ENCODE data around the gene MEGF11.
"Not testable (repeated sequence)": the region's sequence is repeated elsewhere in the genome, so short reads cannot be mapped to it uniquely, and the experiment has no call there.

The MEGF11 gene

GRCh38 chr15:66254951-66255676, 1.6 kb upstream of the MEGF11 start:
- Mint-ChIP-seq H3K4me3 (no peak overlapping the region), H3K36me3 (ENCODE audit: low read depth) (no peaks in the 10 kb centered on the region), H3K4me1 (ENCODE audit: low read depth) (peaks cover 9% of the 10 kb centered on the region)

GRCh38 chr15:66254089-66254950, 770 bp upstream of the MEGF11 start:
- peaks cover 80% of the 10 kb centered on the region for H3K27me3 Mint-ChIP-seq (ENCODE audit: low read depth)
- H3K9me3 Mint-ChIP-seq, result no peaks in the 10 kb centered on the region
- peak overlapping the region; percentile 81 for H3K4me3 Mint-ChIP-seq
- H3K4me1 Mint-ChIP-seq (ENCODE audit: low read depth), result peaks cover 9% of the 10 kb centered on the region
- no peaks in the 10 kb centered on the region for H3K36me3 Mint-ChIP-seq (ENCODE audit: low read depth)
- no peak overlapping the region for H3K27ac Mint-ChIP-seq
- no peak for DNase-seq (ENCODE audit: low spot score)

More at GRCh38 chr15:66254951-66255676, 1.6 kb upstream of the MEGF11 start:
- no peak for DNase-seq (ENCODE audit: low spot score)
- peaks cover 77% of the 10 kb centered on the region for H3K27me3 Mint-ChIP-seq (ENCODE audit: low read depth)
- H3K27ac Mint-ChIP-seq, result no peak overlapping the region
- no peaks in the 10 kb centered on the region for H3K9me3 Mint-ChIP-seq

GRCh38 chr15:66252685-66253417, 699 bp downstream of the MEGF11 start:
- Mint-ChIP-seq H3K4me3 (peak overlapping the region; percentile 76), H3K4me1 (ENCODE audit: low read depth) (peaks cover 9% of the 10 kb centered on the region), H3K36me3 (ENCODE audit: low read depth) (no peaks in the 10 kb centered on the region), H3K9me3 (no peaks in the 10 kb centered on the region), H3K27me3 (ENCODE audit: low read depth) (peaks cover 83% of the 10 kb centered on the region), H3K27ac (no peak overlapping the region)
- DNase-seq (ENCODE audit: low spot score), result no peak

- Mint-ChIP-seq H3K27me3 (ENCODE audit: low read depth) (peaks cover 78% of the 10 kb centered on the region), H3K9me3 (no peaks in the 10 kb centered on the region), H3K4me1 (ENCODE audit: low read depth) (peaks cover 9% of the 10 kb centered on the region), H3K27ac (no peak overlapping the region), H3K4me3 (peak overlapping the region; percentile 76), H3K36me3 (ENCODE audit: low read depth) (no peaks in the 10 kb centered on the region)
- DNase-seq (ENCODE audit: low spot score), result peak; percentile 34
Measured at GRCh38 chr15:66251790-66252684, 1.5 kb downstream of the MEGF11 start.

- DNase-seq (ENCODE audit: low spot score), result no peak
- H3K27me3 Mint-ChIP-seq (ENCODE audit: low read depth), result peaks cover 75% of the 10 kb centered on the region
- H3K9me3 Mint-ChIP-seq, result no peaks in the 10 kb centered on the region
- H3K4me3 Mint-ChIP-seq, result peak overlapping the region; percentile 40
- H3K4me1 Mint-ChIP-seq (ENCODE audit: low read depth), result peaks cover 9% of the 10 kb centered on the region
- H3K36me3 Mint-ChIP-seq (ENCODE audit: low read depth), result no peaks in the 10 kb centered on the region
- H3K27ac Mint-ChIP-seq, result no peak overlapping the region
Measured at GRCh38 chr15:66251065-66251789, 2.3 kb downstream of the MEGF11 start.

- no peak for DNase-seq (ENCODE audit: low spot score)
- no peaks in the 10 kb centered on the region for H3K36me3 Mint-ChIP-seq (ENCODE audit: low read depth)
- no peak overlapping the region for H3K4me3 Mint-ChIP-seq
- H3K4me1 Mint-ChIP-seq (ENCODE audit: low read depth), result peaks cover 9% of the 10 kb centered on the region
- H3K9me3 Mint-ChIP-seq, result no peaks in the 10 kb centered on the region
- peaks cover 69% of the 10 kb centered on the region for H3K27me3 Mint-ChIP-seq (ENCODE audit: low read depth)
- H3K27ac Mint-ChIP-seq, result no peak overlapping the region
Measured at GRCh38 chr15:66249605-66250174, 3.9 kb downstream of the MEGF11 start.

- no peak for DNase-seq (ENCODE audit: low spot score)
- H3K4me3 Mint-ChIP-seq, result no peak overlapping the region
- H3K36me3 Mint-ChIP-seq (ENCODE audit: low read depth), result no peaks in the 10 kb centered on the region
- peaks cover 59% of the 10 kb centered on the region for H3K27me3 Mint-ChIP-seq (ENCODE audit: low read depth)
- H3K4me1 Mint-ChIP-seq (ENCODE audit: low read depth), result peaks cover 4% of the 10 kb centered on the region
- H3K27ac Mint-ChIP-seq, result no peak overlapping the region
- no peaks in the 10 kb centered on the region for H3K9me3 Mint-ChIP-seq
Measured at GRCh38 chr15:66246937-66247336, 6.6 kb downstream of the MEGF11 start.

GRCh38 chr15:66245832-66246231, 7.7 kb downstream of the MEGF11 start:
- not testable (repeated sequence) for H3K4me3 Mint-ChIP-seq; DNase-seq (ENCODE audit: low spot score); H3K27ac Mint-ChIP-seq; H3K4me1 Mint-ChIP-seq (ENCODE audit: low read depth); H3K36me3 Mint-ChIP-seq (ENCODE audit: low read depth); H3K9me3 Mint-ChIP-seq
- H3K27me3 Mint-ChIP-seq (ENCODE audit: low read depth), result peaks cover 53% of the 10 kb centered on the region

GRCh38 chr15:66241908-66242285, 11.7 kb downstream of the MEGF11 start:
- Mint-ChIP-seq H3K27me3 (ENCODE audit: low read depth) (peaks cover 27% of the 10 kb centered on the region), H3K27ac (no peak overlapping the region), H3K4me3 (no peak overlapping the region), H3K36me3 (ENCODE audit: low read depth) (no peaks in the 10 kb centered on the region), H3K4me1 (ENCODE audit: low read depth) (no peaks in the 10 kb centered on the region), H3K9me3 (no peaks in the 10 kb centered on the region)
- no peak for DNase-seq (ENCODE audit: low spot score)

- no peak for DNase-seq (ENCODE audit: low spot score)
- H3K4me3 Mint-ChIP-seq, result no peak overlapping the region
- no peak overlapping the region for H3K27ac Mint-ChIP-seq
- no peaks in the 10 kb centered on the region for H3K4me1 Mint-ChIP-seq (ENCODE audit: low read depth)
- no peaks in the 10 kb centered on the region for H3K9me3 Mint-ChIP-seq
- H3K36me3 Mint-ChIP-seq (ENCODE audit: low read depth), result no peaks in the 10 kb centered on the region
- peaks cover 26% of the 10 kb centered on the region for H3K27me3 Mint-ChIP-seq (ENCODE audit: low read depth)
Measured at GRCh38 chr15:66241087-66241907, 12.3 kb downstream of the MEGF11 start.

- no peak for DNase-seq (ENCODE audit: low spot score)
- Mint-ChIP-seq H3K4me3 (no peak overlapping the region), H3K27me3 (ENCODE audit: low read depth) (peaks cover 29% of the 10 kb centered on the region), H3K4me1 (ENCODE audit: low read depth) (no peaks in the 10 kb centered on the region), H3K27ac (no peak overlapping the region), H3K36me3 (ENCODE audit: low read depth) (no peaks in the 10 kb centered on the region), H3K9me3 (no peaks in the 10 kb centered on the region)
Measured at GRCh38 chr15:66240240-66240794, 13.2 kb downstream of the MEGF11 start.

- Mint-ChIP-seq H3K4me3 (no peak overlapping the region), H3K4me1 (ENCODE audit: low read depth) (no peaks in the 10 kb centered on the region), H3K36me3 (ENCODE audit: low read depth) (no peaks in the 10 kb centered on the region), H3K27me3 (ENCODE audit: low read depth) (peaks cover 23% of the 10 kb centered on the region), H3K9me3 (no peaks in the 10 kb centered on the region), H3K27ac (no peak overlapping the region)
- no peak for DNase-seq (ENCODE audit: low spot score)
Measured at GRCh38 chr15:66239514-66239913, 14.0 kb downstream of the MEGF11 start.

Data from T-helper 2 cell treated with Interferon-gamma antibody and Interleukin-4, amounts not matched to agents 5 μg/mL and 100 μg/mL, for 36 hours (primary cell).